HG03432 (cell line): Measurements from ENCODE around the gene SND1.
"Not testable (repeated sequence)": the region's sequence is repeated elsewhere in the genome, so short reads cannot be mapped to it uniquely, and the experiment has no call there.

Source experiments
- ATAC-seq: cut with Tn5 transposase; IDR thresholded peaks from one replicate; pipeline ENCODE4 v1.9.1; 2021; ENCODE audit warnings: mild to moderate bottlenecking, moderate library complexity; ENCODE audit not compliant: unreplicated experiment

Gene SND1

GRCh38 chr7:127822822-127823508, 171.0 kb downstream of the SND1 start:
- ATAC-seq: no peak

DNA sequence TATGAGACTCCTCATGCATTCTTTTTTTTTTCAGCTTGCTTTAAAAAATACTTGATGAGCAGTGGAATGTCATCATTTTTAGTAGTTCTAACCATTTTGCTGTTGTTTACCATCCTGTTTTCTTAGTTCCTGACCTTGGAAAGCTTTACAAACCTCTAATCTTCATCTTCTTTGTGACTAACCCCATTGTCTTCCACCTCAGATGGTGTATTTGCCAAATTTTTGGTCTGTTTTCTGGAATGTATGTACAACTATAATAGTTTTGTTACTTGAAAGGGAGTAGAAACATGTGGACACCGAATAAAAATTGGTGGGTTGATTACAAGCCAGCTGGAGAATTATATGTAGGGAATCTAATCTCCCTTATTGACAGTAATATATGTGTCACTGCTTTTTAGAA, 172.7 kb downstream of the SND1 start:
- ATAC-seq: no peak

DNA sequence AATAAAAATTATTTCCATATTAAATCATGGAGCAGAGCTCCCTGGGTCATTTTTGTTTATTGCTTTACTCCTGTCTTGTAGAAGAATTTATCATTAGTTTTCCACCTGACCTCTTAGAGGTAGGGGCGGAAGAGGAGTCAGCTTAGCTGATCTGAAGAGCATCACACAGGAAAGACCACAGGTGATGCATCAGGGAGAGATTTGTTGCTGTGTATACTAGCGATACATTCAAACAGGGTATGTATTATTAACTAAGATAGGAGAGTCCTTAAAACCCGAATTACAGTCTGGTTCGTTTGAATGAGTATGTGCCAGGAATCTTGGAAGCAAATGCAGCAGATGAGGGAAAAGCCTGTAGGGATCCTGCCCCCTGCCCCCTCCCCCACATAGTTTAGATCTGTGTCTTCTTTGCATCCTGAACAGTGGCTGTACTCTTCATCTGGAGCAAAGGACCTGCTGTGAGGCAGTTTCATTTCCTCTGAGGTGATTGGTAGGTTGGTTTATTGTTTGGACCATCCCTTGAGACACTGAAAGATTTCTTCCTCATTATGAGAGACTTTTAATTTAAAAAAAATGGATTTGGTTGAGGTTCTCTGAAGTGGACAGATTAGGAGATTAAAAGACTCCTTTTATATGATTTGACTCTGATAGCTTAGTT, 177.0 kb downstream of the SND1 start:
- ATAC-seq: peak; percentile 83

DNA sequence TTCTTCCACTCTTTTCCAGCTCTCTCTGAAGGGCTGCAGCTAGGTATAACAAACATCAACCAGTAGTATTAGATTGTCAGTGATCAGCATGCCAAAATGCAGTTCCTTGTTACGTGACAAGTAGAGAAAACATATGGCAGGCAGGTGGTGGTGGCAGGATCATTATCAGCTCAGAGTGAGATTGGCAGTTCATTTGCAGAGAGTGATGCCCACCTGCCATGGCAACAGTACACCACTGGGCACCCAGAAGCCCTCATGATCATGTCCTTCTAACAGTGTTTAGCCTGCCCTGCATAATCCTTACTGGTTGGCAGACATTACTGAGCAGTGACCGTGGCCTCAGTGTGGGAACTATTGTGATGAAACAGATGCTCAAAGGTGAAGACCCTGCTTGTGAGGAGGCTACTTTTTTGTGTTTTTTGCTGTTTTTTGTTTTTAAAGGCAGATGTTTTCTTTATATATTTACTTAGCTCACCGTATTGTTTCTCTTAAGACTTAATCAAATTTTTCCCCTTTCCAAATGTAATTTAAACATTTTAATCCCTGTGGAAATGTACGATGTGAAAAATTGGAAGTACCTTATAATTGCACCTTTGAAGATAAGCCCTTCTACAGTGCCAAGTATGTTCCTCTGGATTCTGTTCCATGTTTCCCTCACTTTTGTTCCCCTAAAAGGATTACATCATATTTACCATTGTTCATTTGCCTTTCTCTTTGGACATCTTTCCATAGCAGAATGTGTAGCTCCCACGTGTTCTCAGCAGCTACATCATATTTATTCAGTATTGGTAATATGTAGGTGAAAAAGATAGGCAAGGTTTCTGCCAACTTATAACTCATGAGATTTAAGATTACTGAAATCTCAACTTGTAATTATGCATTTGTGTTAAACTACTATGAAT, 179.6 kb downstream of the SND1 start:
- no peak for ATAC-seq

DNA sequence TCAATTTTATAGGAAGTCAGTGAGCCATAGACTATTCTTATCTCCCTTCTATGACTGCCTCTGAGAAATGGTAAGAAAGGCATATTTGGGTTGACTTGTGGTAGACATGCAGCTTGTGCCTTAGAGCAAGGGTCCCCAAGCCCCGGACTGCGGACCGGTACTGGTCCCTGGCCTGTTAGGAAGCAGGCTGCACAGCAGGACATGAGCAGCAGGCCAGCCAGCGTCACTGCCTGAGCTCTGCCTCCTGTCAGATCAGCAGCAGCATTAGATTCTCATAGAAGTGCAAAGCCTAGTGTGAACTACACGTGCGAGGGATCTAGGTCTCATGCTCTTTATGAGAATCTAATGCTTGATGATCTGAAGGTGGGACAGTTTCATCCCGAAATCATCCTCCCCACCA, 180.6 kb downstream of the SND1 start:
- no peak for ATAC-seq

DNA sequence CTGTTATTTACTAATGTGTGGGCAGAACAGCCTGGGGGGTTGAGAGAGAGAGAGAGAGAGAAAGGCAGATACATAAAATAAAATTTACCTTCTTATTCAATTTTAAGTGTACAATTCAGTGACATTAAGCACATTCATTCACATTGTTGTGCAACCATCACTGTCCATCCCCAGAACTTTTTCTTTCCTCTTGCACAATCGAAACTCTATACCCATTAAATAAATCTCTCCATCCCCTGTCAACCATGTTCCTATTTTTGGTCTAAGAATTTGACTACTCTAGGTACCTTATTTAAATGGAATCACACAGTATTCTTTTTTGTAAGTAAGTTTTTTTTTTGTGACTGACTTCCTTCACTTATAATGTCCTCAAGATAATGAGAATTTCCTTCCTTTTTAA, 181.6 kb downstream of the SND1 start:
- no peak for ATAC-seq

DNA sequence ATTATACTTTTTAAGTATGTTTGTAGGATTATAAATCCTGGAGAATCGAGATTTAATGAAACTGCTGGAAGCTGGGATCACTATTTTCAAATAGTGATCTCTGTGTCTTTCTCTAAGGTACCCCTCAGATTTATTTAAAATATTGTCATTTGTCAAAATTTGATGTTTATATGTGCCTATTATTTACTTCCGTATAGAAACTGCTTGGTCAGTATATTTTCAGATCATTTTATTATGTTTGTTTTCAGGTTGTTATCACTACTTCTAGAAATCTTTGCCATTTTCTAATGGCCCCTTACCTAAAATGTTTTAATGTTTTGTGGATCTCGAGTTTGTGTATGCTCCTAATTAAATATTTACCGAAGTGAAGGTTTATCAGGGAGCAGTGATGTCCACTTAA, 183.7 kb downstream of the SND1 start:
- ATAC-seq: no peak

DNA sequence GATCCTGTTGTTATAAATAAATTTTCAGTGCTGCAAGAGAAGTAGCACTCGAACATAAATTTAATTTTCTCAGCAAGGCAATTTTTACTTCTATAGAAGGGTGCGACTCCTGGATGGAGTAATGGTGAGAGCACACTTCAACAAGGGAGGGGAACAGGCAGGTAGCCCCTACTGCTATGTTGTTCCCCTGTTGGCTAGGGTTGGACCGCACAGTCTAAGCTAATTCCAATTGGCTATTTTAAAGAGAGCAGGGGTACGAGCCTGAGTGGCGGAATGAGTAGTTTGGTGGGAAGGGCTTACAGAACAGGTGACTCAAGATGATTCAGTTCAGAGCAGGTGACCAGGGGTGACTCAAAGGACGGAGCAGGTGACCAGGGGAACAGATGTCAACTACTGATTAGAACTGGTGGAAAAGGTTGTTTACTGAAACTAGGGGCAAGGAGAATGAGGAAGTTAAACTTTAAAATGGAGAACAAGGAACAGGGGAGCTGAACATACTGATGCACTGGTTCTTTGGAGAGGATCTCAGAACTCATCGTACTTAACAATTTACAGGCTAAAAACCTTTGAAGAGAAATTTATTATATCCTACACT, 185.9 kb downstream of the SND1 start:
- not testable (repeated sequence) for ATAC-seq

GRCh38 chr7:127838816-127839415, 186.9 kb downstream of the SND1 start:
- ATAC-seq: no peak

- ATAC-seq: no peak
These were observed 188.4 kb downstream of the SND1 start for GRCh38 chr7:127840226-127840951.

DNA sequence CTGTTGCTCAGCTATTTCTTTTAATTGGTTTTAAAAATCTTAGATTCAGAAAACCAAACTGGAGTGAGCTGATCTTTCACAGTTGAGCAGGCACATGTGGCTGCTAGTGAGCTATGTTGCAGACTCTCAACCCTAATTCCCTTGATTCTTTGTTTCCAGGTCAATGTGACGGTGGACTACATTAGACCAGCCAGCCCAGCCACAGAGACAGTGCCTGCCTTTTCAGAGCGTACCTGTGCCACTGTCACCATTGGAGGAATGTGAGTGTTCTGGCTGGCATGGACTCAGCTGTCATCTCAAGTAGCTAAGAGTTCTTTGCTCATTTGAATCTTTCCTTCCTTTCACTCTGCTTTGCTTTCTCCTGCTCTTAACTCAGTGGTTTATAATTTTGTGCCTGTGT, 192.2 kb downstream of the SND1 start:
- ATAC-seq: no peak

GRCh38 chr7:127844707-127845331, 192.8 kb downstream of the SND1 start:
- ATAC-seq: no peak

GRCh38 chr7:127845522-127846214, 193.7 kb downstream of the SND1 start:
- no peak for ATAC-seq

DNA sequence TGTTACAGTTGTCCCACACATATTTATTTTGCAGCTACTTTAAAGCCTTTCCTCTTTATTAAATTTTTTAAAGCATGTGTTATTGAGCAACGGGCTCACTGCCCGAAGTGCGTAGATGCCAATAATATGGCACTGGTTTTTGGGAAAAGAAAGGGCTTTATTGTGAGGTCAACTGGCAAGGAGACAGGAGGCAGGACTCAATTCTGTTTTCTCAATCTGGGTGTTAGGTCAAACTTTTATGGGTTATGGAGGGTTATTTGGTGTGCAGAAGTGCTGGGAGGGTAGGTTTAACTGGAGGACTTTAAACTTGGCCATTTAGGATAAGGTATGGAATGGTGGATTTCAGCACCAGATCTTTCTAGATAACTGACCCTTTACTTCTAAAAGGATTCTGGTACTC, 195.6 kb downstream of the SND1 start:
- ATAC-seq: no peak

DNA sequence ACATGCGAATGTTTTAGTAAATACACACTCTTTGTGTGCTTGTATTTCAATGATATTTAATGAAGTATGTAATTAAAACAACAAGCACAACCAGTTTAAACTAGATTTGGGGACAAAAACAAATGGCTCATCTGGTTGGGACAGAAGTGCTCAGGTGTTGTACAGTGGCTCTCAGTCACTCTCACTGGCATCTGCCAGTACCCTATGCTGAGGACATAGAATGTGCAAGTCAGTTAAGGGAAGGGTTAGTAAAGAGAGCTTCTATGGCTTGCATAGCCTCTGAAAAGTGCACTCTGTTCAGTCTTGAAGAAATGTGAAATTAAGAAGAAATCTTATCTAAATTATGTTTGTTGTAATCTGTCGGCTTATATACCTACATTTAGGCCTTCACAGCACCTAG, 196.2 kb downstream of the SND1 start:
- ATAC-seq: no peak

DNA sequence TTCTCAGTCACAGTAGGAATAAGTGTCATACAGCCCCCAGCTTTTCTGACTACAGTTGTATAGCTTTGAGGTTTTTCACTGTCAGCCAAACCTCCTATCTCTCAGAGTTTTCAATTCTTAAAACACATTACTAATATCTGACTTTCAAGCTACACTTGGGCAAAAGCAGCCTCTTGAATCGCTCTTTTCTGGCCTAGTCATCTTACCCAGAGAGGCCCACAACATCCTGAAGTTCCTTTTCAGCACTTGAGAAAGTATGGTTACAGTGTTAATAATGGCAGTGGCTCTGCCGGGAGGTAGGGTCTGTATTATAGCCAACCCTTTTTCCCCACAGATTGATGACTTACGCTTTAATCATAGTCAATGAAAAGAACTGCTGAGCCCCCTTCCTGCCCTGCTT, 198.2 kb downstream of the SND1 start:
- ATAC-seq: no peak

DNA sequence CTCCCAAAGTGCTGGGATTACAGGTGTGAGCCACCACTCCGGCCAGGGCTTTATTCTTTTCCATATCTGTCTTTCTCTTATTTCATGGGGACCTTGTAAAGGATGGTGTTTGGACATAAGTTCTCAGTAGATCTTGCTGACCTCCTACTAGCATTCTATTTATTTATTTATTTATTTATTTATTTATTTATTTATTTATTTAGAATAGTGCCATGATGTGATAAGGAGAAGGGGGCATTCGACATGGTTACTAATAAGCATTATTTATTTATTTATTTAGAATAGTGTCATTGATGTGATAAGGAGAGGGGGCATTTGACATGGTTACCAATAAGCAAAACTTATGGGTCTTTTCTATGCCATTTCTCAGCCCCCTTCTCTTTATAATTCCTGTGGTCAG, 202.4 kb downstream of the SND1 start:
- ATAC-seq: no peak

DNA sequence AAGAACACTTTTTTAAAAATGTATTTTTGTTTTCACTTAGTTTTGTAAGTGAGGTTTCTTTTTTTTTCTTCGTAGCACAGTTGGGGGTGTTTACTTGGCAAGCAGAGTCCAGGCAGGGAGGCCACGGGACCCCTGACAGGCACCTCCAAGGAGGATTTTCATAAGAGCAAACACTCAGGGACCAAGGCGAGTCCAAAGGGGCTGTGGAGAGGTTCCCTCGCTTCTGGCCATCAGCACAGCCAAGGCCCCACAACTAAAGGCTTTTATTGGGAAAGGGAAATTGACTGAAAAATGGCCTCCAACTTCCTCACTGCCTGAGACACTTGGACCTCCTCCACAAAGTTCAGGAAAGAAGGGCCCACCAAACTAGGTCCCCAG, 205.5 kb downstream of the SND1 start:
- no peak for ATAC-seq
